Neural progenitor cell (in vitro differentiated cells): ENCODE results near the gene GRIN2A. TPM values are rescaled to one million over a fixed set of nuclear protein-coding genes. Genes with fewer than 3 reads are reported as not detected.

ENCODE experiments used
- DNase-seq: peaks from one replicate; pipeline ENCODE4 v3.0.0-alpha.2; 2016; ENCODE audit warnings: low spot score
- H2AFZ ChIP-seq: fragments of 200-600 bp; sonication (generic); replicated peaks from 2 replicates; pipeline ENCODE4 v1.6.1; 2016; ENCODE audit warnings: antibody characterized with exemption
- H3F3A ChIP-seq: fragments of 200-600 bp; sonication (generic); 2 replicates; pipeline ENCODE4 v1.6.1; 2016; ENCODE audit warnings: antibody characterized with exemption, low read depth
- H3K27ac ChIP-seq: fragments of 200-600 bp; sonication (generic); 2 replicates; pipeline ENCODE4 v1.5.1; 2016; ENCODE audit warnings: mild to moderate bottlenecking
- H3K27me3 ChIP-seq: fragments of 200-600 bp; sonication (generic); 2 replicates; pipeline ENCODE4 v1.6.1; 2016; ENCODE audit warnings: mild to moderate bottlenecking, moderate library complexity
- H3K36me3 ChIP-seq: fragments of 200-600 bp; sonication (generic); 2 replicates; pipeline ENCODE4 v1.5.1; 2016
- H3K4me1 ChIP-seq: fragments of 200-600 bp; sonication (generic); 2 replicates; pipeline ENCODE4 v1.6.1; 2016; ENCODE audit warnings: mixed run types
- H3K4me2 ChIP-seq: fragments of 200-600 bp; sonication (generic); 2 replicates; pipeline ENCODE4 v1.6.1; 2016
- H3K4me3 ChIP-seq: fragments of 200-600 bp; sonication (generic); 2 replicates; pipeline ENCODE4 v1.5.1; 2016
- H3K79me2 ChIP-seq: fragments of 200-600 bp; sonication (generic); 2 replicates; pipeline ENCODE4 v1.6.1; 2016; ENCODE audit warnings: low read depth
- H3K9ac ChIP-seq: fragments of 200-600 bp; sonication (generic); 2 replicates; pipeline ENCODE4 v1.6.1; 2016
- H3K9me3 ChIP-seq: fragments of 200-600 bp; sonication (generic); 2 replicates; pipeline ENCODE4 v1.5.1; 2016; ENCODE audit warnings: low read depth
- H4K20me1 ChIP-seq: fragments of 200-600 bp; sonication (generic); 2 replicates; pipeline ENCODE4 v1.6.1; 2016; ENCODE audit warnings: low read depth
- H3K27ac Mint-ChIP-seq: 3 replicates; pipeline ENCODE4 v1.8.0; 2021; ENCODE audit warnings: mixed read lengths
- H3K27me3 Mint-ChIP-seq: 2 replicates; pipeline ENCODE4 v1.8.0; 2022; ENCODE audit warnings: low read depth, mild to moderate bottlenecking, inconsistent platforms, moderate library complexity, mixed read lengths; ENCODE audit not compliant: insufficient read depth
- H3K36me3 Mint-ChIP-seq: 3 replicates; pipeline ENCODE4 v1.8.0; 2021; ENCODE audit warnings: mixed read lengths
- H3K4me1 Mint-ChIP-seq: 3 replicates; pipeline ENCODE4 v1.8.0; 2021; ENCODE audit warnings: mixed read lengths
- H3K4me3 Mint-ChIP-seq: 3 replicates; pipeline ENCODE4 v1.8.0; 2021; ENCODE audit warnings: mild to moderate bottlenecking, moderate library complexity, mixed read lengths
- H3K9me3 Mint-ChIP-seq: 3 replicates; pipeline ENCODE4 v1.8.0; 2020; ENCODE audit warnings: mixed read lengths
- EZH2 ChIP-seq: fragments of 200-600 bp; sonication (generic); IDR thresholded peaks from 2 replicates; pipeline ENCODE4 v1.6.1; 2017; ENCODE audit warnings: antibody characterized with exemption, mild to moderate bottlenecking, moderate library complexity
- EZH2phosphoT487 ChIP-seq: fragments of 200-600 bp; sonication (generic); IDR thresholded peaks from 2 replicates; pipeline ENCODE4 v1.6.1; 2017; ENCODE audit warnings: antibody characterized with exemption
- total RNA-seq: library from RNA; depleted of rRNA; stranded (reverse); fragments of >200 nt; gene quantifications from 2 replicates; pipeline ENCODE4 v1.2.3, GENCODE V29; 2015; ENCODE audit warnings: low replicate concordance
- TF ChIP-seq, protein P1 (sequence below): fragments of 200-600 bp; sonication (generic); IDR thresholded peaks from 2 replicates; pipeline ENCODE4 v1.5.1; 2017; ENCODE audit warnings: antibody characterized with exemption, mild to moderate bottlenecking

The GRIN2A gene
- total RNA-seq, 1 donor from 2014 or later = 1.6 TPM

DNA sequence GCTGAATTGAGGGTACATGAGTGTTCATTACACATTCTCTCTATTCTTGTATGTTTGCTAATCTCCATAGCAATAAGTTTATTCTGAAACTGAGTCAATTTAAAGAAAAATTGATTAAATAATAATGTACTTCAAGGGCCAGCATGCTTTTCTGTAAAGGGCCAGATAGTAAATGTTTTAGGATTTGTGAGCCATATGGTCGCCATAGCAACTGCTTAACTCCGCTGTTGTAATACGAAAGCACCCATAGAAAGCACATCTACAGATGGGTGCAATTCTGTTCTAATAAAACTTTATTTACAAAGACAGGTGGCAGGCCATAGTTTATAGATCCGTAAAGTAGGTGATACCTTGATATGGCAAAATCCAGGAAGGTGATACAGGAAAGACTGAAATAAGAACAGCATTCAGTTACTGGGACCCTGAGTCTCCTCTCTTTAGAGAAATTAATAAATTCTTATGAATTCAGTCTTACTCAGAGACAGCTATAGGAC lies 36.6 kb downstream of the GRIN2A start:
- no peaks in the 10 kb centered on the region for H3K36me3 Mint-ChIP-seq
- H3K27ac ChIP-seq = no peak overlapping the region
- no peak overlapping the region for H3K4me3 Mint-ChIP-seq
- no peak overlapping the region for H3K9ac ChIP-seq
- no peaks in the 10 kb centered on the region for H3K9me3 ChIP-seq
- H3K4me1 ChIP-seq = no peaks in the 10 kb centered on the region
- no peak overlapping the region for H3K27ac Mint-ChIP-seq
- DNase-seq = no peak
- no peaks in the 10 kb centered on the region for H3K79me2 ChIP-seq
- no peaks in the 10 kb centered on the region for H4K20me1 ChIP-seq
- no peaks in the 10 kb centered on the region for H3K27me3 ChIP-seq
- H3K4me1 Mint-ChIP-seq = no peaks in the 10 kb centered on the region
- no peak overlapping the region for H3K4me3 ChIP-seq
- no peak overlapping the region for H2AFZ ChIP-seq
- no peak overlapping the region for H3K4me2 ChIP-seq
- H3F3A ChIP-seq = no peaks in the 10 kb centered on the region
- H3K27me3 Mint-ChIP-seq = no peaks in the 10 kb centered on the region
- no peak for TF ChIP-seq EZH2phosphoT487
- H3K9me3 Mint-ChIP-seq = no peaks in the 10 kb centered on the region
- no peaks in the 10 kb centered on the region for H3K36me3 ChIP-seq

DNA sequence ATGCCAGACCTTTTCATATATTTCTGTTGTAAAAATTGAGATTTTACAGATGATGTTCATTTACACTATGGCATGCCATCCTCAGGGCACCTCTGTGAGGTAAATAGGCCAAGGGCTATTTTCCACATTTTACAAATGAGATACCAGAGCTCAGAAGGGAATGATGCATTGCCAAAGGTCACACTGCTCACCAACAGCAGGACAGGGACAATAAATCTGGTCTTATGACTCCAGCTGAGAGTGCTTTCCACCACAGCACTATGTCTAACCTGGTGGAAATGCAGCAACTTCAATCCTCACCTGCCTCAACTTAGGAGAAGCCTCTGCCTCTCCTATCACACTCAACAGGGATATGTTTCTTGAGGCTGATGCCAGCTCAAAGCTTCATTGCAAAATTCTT lies 40.6 kb downstream of the GRIN2A start:
- TF ChIP-seq EZH2phosphoT487 (no peak), EZH2 (no peak)
- TF ChIP-seq, protein P1, sequence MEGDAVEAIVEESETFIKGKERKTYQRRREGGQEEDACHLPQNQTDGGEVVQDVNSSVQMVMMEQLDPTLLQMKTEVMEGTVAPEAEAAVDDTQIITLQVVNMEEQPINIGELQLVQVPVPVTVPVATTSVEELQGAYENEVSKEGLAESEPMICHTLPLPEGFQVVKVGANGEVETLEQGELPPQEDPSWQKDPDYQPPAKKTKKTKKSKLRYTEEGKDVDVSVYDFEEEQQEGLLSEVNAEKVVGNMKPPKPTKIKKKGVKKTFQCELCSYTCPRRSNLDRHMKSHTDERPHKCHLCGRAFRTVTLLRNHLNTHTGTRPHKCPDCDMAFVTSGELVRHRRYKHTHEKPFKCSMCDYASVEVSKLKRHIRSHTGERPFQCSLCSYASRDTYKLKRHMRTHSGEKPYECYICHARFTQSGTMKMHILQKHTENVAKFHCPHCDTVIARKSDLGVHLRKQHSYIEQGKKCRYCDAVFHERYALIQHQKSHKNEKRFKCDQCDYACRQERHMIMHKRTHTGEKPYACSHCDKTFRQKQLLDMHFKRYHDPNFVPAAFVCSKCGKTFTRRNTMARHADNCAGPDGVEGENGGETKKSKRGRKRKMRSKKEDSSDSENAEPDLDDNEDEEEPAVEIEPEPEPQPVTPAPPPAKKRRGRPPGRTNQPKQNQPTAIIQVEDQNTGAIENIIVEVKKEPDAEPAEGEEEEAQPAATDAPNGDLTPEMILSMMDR = no peak
- H3K27ac ChIP-seq = no peak overlapping the region
- no peaks in the 10 kb centered on the region for H3K36me3 Mint-ChIP-seq
- no peaks in the 10 kb centered on the region for H3K27me3 ChIP-seq
- H3K9ac ChIP-seq = no peak overlapping the region
- H3F3A ChIP-seq = no peaks in the 10 kb centered on the region
- H3K27me3 Mint-ChIP-seq = peaks cover 2% of the 10 kb centered on the region
- H3K4me1 Mint-ChIP-seq = no peaks in the 10 kb centered on the region
- H3K4me3 Mint-ChIP-seq = no peak overlapping the region
- H3K79me2 ChIP-seq = no peaks in the 10 kb centered on the region
- H3K36me3 ChIP-seq = no peaks in the 10 kb centered on the region
- no peaks in the 10 kb centered on the region for H4K20me1 ChIP-seq
- H3K4me1 ChIP-seq = peaks cover 3% of the 10 kb centered on the region
- no peaks in the 10 kb centered on the region for H3K9me3 ChIP-seq
- no peak overlapping the region for H3K4me2 ChIP-seq
- H3K4me3 ChIP-seq = no peak overlapping the region
- H3K9me3 Mint-ChIP-seq = no peaks in the 10 kb centered on the region
- no peak overlapping the region for H2AFZ ChIP-seq
- DNase-seq = no peak
- no peak overlapping the region for H3K27ac Mint-ChIP-seq

DNA sequence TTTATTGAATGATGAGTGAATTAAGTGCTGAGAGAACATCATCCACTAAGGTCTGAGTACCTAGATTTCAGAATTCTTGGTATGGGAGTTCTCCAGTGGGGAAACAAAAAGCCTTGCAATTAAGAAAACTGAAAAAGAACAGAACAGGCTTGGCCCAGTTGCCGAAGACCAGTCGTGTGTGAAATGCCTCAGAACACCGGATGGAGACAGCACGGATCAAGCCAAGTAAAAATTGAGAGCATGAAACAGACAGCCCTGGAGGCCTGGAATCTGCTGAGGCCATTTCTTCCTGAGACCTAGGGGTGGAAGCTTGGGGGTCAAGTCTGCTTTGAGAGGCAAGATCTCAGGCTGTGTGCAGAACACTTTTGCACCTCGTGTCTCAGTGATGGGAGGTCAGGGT lies 43.3 kb downstream of the GRIN2A start:
- H3K4me1 ChIP-seq = peaks cover 3% of the 10 kb centered on the region
- no peaks in the 10 kb centered on the region for H3K4me1 Mint-ChIP-seq
- H3K4me3 Mint-ChIP-seq = no peak overlapping the region
- H3K9me3 Mint-ChIP-seq = no peaks in the 10 kb centered on the region
- no peak overlapping the region for H3K4me3 ChIP-seq
- no peaks in the 10 kb centered on the region for H3K36me3 Mint-ChIP-seq
- H3K79me2 ChIP-seq = no peaks in the 10 kb centered on the region
- H3K27me3 ChIP-seq = no peaks in the 10 kb centered on the region
- H4K20me1 ChIP-seq = no peaks in the 10 kb centered on the region
- TF ChIP-seq EZH2 = no peak
- no peaks in the 10 kb centered on the region for H3K36me3 ChIP-seq
- no peaks in the 10 kb centered on the region for H3F3A ChIP-seq
- no peaks in the 10 kb centered on the region for H3K9me3 ChIP-seq
- H3K9ac ChIP-seq = no peak overlapping the region
- H2AFZ ChIP-seq = no peak overlapping the region
- no peak overlapping the region for H3K4me2 ChIP-seq
- no peak for DNase-seq
- no peak overlapping the region for H3K27ac ChIP-seq
- peaks cover 2% of the 10 kb centered on the region for H3K27me3 Mint-ChIP-seq
- H3K27ac Mint-ChIP-seq = no peak overlapping the region

DNA sequence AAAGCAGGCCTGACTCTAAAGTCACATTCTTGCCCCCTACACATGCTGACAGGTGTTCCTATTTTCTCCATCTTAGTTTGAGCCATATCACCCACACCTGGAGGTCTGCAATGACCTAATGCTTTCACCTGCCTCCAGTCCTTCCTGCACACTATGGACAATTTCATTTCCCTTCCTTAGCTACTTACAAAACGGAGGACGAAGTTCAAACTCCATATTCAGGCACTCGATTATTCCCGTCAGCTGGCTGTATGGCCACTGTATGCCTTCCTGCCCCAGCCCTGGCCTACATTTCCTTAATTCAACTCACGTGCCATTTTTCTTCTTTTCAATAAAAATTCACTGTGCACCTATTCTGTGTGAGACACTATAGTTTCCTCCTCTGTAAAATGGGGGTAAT lies 44.9 kb downstream of the GRIN2A start:
- H3K27ac ChIP-seq = no peak overlapping the region
- no peak overlapping the region for H3K4me3 ChIP-seq

More for the DNA sequence above, 44.9 kb downstream of the GRIN2A start:
- Mint-ChIP-seq H3K4me3 (no peak overlapping the region), H3K4me1 (no peaks in the 10 kb centered on the region), H3K36me3 (no peaks in the 10 kb centered on the region), H3K27ac (no peak overlapping the region), H3K27me3 (peaks cover 2% of the 10 kb centered on the region), H3K9me3 (peaks cover 3% of the 10 kb centered on the region)
- TF ChIP-seq EZH2phosphoT487 = no peak
- no peak for TF ChIP-seq EZH2
- TF ChIP-seq, protein P1 = no peak
- Histone ChIP-seq H3F3A (no peaks in the 10 kb centered on the region), H3K9ac (no peak overlapping the region), H3K4me2 (no peak overlapping the region), H3K4me1 (peaks cover 3% of the 10 kb centered on the region), H3K79me2 (no peaks in the 10 kb centered on the region), H2AFZ (no peak overlapping the region), H3K27me3 (no peaks in the 10 kb centered on the region), H3K9me3 (no peaks in the 10 kb centered on the region), H3K36me3 (no peaks in the 10 kb centered on the region), H4K20me1 (no peaks in the 10 kb centered on the region)
- no peak for DNase-seq
